ENCODE measurements around the gene OR2B6. TPM values are rescaled to one million over a fixed set of nuclear protein-coding genes. Genes with fewer than 3 reads are reported as not detected.

Gene OR2B6
- total RNA-seq, 1 donor from 2014 or later = not detected

GRCh38 chr6:27962506-27962905 lies 5.5 kb downstream of the OR2B6 start:
- H3K27ac Mint-ChIP-seq (ENCODE audit: unreplicated experiment) = no peak overlapping the region
- DNase-seq (ENCODE audit: low spot score) = no peak
- no peak for TF ChIP-seq CTCF (IDR thresholded peaks at IDR 0.05)
- H3K9me3 Mint-ChIP-seq (ENCODE audit: low read depth) = peaks cover 2% of the 10 kb centered on the region
- no peak overlapping the region for H3K4me3 Mint-ChIP-seq (ENCODE audit: unreplicated experiment)
- H3K4me1 Mint-ChIP-seq (ENCODE audit: low read depth) = no peaks in the 10 kb centered on the region
- H3K36me3 Mint-ChIP-seq (ENCODE audit: low read depth) = no peaks in the 10 kb centered on the region
- H3K27me3 Mint-ChIP-seq (ENCODE audit: low read depth) = peaks cover 4% of the 10 kb centered on the region

GRCh38 chr6:27966044-27966443 lies 9.0 kb downstream of the OR2B6 start:
- peaks cover 11% of the 10 kb centered on the region for H3K9me3 Mint-ChIP-seq (ENCODE audit: low read depth)
- no peaks in the 10 kb centered on the region for H3K36me3 Mint-ChIP-seq (ENCODE audit: low read depth)
- no peak overlapping the region for H3K4me3 Mint-ChIP-seq (ENCODE audit: unreplicated experiment)

GRCh38 chr6:27966816-27967426 lies 9.9 kb downstream of the OR2B6 start:
- peaks cover 13% of the 10 kb centered on the region for H3K9me3 Mint-ChIP-seq (ENCODE audit: low read depth)
- no peak for TF ChIP-seq CTCF (IDR thresholded peaks at IDR 0.05)
- DNase-seq (ENCODE audit: low spot score) = peak; percentile 85
- H3K27ac Mint-ChIP-seq (ENCODE audit: unreplicated experiment) = no peak overlapping the region
- H3K27me3 Mint-ChIP-seq (ENCODE audit: low read depth) = no peaks in the 10 kb centered on the region
- no peaks in the 10 kb centered on the region for H3K4me1 Mint-ChIP-seq (ENCODE audit: low read depth)
- H3K4me3 Mint-ChIP-seq (ENCODE audit: unreplicated experiment) = no peak overlapping the region
- no peaks in the 10 kb centered on the region for H3K36me3 Mint-ChIP-seq (ENCODE audit: low read depth)

More at GRCh38 chr6:27966044-27966443, 9.0 kb downstream of the OR2B6 start:
- Mint-ChIP-seq H3K27ac (ENCODE audit: unreplicated experiment) (no peak overlapping the region), H3K4me1 (ENCODE audit: low read depth) (no peaks in the 10 kb centered on the region), H3K27me3 (ENCODE audit: low read depth) (no peaks in the 10 kb centered on the region)
- no peak for DNase-seq (ENCODE audit: low spot score)
- no peak for TF ChIP-seq CTCF (IDR thresholded peaks at IDR 0.05)

DNA sequence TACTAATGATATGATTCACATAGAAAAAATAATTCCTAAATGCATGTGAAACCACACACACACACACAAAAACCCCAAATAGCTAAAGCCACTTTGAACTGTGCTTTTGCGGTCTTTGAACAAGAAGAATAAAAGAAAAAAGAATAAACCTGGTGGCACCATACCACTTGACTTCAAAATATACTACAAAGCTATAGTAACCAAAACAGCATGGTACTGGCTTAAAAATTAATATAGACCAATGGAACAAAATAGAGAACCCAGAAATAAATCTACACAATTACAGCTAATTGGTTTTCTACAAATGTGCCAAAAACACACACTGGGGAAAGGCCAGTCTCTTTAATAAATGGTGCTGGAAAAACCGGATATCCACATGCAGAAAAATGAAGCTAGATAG lies 13.4 kb downstream of the OR2B6 start:
- Mint-ChIP-seq H3K27me3 (ENCODE audit: low read depth) (peaks cover 5% of the 10 kb centered on the region), H3K9me3 (ENCODE audit: low read depth) (peaks cover 13% of the 10 kb centered on the region), H3K27ac (ENCODE audit: unreplicated experiment) (no peak overlapping the region), H3K36me3 (ENCODE audit: low read depth) (no peaks in the 10 kb centered on the region), H3K4me3 (ENCODE audit: unreplicated experiment) (no peak overlapping the region), H3K4me1 (ENCODE audit: low read depth) (no peaks in the 10 kb centered on the region)
- DNase-seq (ENCODE audit: low spot score) = no peak
- TF ChIP-seq CTCF (IDR thresholded peaks at IDR 0.05) = no peak

DNA sequence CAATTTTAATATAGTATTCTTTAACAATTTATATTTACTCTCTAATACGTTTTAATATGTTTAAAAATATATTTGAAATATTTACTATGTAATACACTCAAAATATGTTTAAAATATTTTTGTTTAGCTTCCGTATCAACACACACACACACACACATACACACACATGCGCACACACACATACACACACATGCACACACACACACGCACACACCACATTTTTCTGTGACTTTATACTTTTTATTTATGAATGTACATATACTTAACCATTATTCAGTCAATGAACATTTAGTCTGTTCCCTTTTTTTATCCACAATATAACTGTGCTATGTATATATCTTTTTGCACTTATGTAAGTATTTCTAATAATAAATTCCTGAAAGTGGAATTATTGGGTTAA lies 15.7 kb downstream of the OR2B6 start:
- H3K4me1 Mint-ChIP-seq (ENCODE audit: low read depth) = no peaks in the 10 kb centered on the region
- H3K9me3 Mint-ChIP-seq (ENCODE audit: low read depth) = peaks cover 11% of the 10 kb centered on the region
- H3K36me3 Mint-ChIP-seq (ENCODE audit: low read depth) = no peaks in the 10 kb centered on the region
- no peak overlapping the region for H3K4me3 Mint-ChIP-seq (ENCODE audit: unreplicated experiment)
- no peak for TF ChIP-seq CTCF (IDR thresholded peaks at IDR 0.05)
- no peak overlapping the region for H3K27ac Mint-ChIP-seq (ENCODE audit: unreplicated experiment)
- H3K27me3 Mint-ChIP-seq (ENCODE audit: low read depth) = peaks cover 13% of the 10 kb centered on the region
- DNase-seq (ENCODE audit: low spot score) = no peak

Measured in chondrocyte (in vitro differentiated cells).